ENCODE data around the gene HDAC7. TPM values are rescaled to one million over a fixed set of nuclear protein-coding genes. Genes with fewer than 3 reads are reported as not detected.

Gene HDAC7
- total RNA-seq, 1 donor from 2014 or later: 92.2 TPM

DNA sequence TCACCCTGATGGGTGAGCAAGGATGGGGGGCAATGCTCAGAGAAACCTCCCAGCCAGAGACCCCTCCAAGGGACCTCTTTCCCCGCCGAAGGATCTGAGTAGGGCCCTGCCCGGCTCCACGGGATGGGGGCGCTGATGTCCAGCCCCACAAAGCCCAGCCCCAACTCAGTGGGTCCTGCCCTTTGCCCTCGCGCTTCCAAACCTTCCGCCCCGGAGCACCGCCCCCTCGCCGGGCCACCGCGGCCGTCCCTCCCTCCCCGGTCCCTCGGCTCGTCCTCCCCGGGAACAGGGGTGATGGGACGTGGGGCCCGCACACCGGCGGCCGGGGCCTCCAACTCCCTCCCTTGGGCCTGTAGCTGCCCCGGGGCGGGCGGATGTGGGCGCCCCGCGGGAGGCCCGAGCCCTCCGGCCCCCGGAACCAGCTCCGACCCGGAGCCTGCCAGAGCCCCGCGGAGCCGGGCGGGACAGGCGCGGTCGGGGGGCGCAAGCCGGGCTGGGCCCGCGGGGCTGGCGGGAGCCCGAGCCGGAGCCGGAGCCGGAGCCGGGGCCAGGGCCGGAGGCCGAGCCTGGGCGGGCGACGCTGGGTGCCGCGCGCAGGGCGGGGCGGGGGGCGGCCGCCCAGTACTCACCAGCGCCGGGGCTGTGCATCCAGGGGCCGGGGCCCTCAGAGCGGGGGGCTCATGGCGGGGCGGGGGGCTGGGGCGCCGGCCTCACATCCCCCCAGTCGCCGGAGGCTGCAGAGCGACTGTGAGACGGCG, 386 bp downstream of the HDAC7 start:
- H3K79me2 ChIP-seq (ENCODE audit: insufficient read depth, low read length): peaks cover 59% of the 10 kb centered on the region
- Mint-ChIP-seq H3K27ac (ENCODE audit: unreplicated experiment) (peak overlapping the region; percentile 67), H3K9me3 (ENCODE audit: unreplicated experiment) (no peaks in the 10 kb centered on the region), H3K4me3 (ENCODE audit: unreplicated experiment) (peak overlapping the region; percentile 93), H3K4me1 (ENCODE audit: low read depth, unreplicated experiment) (peaks cover 53% of the 10 kb centered on the region), H3K27me3 (ENCODE audit: low read depth, unreplicated experiment) (no peaks in the 10 kb centered on the region), H3K36me3 (ENCODE audit: low read depth, unreplicated experiment) (peaks cover 2% of the 10 kb centered on the region)
- DNase-seq (ENCODE audit: low read depth) (no peak), FAIRE-seq (no peak)
- H4K20me1 ChIP-seq (ENCODE audit: insufficient read depth, low read length): peaks cover 48% of the 10 kb centered on the region
- H3K36me3 ChIP-seq (ENCODE audit: insufficient read depth, low read length): no peaks in the 10 kb centered on the region
- H3K27ac ChIP-seq (ENCODE audit: low read depth, low read length): peak overlapping the region; percentile 96
- H3K9me3 ChIP-seq (ENCODE audit: insufficient read depth, low read depth, low read length): no peaks in the 10 kb centered on the region
- H3K4me3 ChIP-seq (ENCODE audit: insufficient read depth, low read depth, low read length): peak overlapping the region; percentile 88
- TF ChIP-seq, protein P1, sequence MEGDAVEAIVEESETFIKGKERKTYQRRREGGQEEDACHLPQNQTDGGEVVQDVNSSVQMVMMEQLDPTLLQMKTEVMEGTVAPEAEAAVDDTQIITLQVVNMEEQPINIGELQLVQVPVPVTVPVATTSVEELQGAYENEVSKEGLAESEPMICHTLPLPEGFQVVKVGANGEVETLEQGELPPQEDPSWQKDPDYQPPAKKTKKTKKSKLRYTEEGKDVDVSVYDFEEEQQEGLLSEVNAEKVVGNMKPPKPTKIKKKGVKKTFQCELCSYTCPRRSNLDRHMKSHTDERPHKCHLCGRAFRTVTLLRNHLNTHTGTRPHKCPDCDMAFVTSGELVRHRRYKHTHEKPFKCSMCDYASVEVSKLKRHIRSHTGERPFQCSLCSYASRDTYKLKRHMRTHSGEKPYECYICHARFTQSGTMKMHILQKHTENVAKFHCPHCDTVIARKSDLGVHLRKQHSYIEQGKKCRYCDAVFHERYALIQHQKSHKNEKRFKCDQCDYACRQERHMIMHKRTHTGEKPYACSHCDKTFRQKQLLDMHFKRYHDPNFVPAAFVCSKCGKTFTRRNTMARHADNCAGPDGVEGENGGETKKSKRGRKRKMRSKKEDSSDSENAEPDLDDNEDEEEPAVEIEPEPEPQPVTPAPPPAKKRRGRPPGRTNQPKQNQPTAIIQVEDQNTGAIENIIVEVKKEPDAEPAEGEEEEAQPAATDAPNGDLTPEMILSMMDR (IDR thresholded peaks at IDR 0.05; ENCODE audit: insufficient read depth, low read depth, low read length): no peak
- TF ChIP-seq EZH2 (IDR thresholded peaks at IDR 0.05; ENCODE audit: insufficient read depth, low read length): no peak
- H3K4me1 ChIP-seq (ENCODE audit: insufficient read depth, low read length): peaks cover 52% of the 10 kb centered on the region
- H3K4me2 ChIP-seq (ENCODE audit: low read length): peak overlapping the region; percentile 99
- H2AFZ ChIP-seq (ENCODE audit: low read depth, low read length): no peak overlapping the region
- H3K27me3 ChIP-seq (ENCODE audit: insufficient read depth, low read length): no peaks in the 10 kb centered on the region
- H3K9ac ChIP-seq (ENCODE audit: low read length): peak overlapping the region; percentile 95

DNA sequence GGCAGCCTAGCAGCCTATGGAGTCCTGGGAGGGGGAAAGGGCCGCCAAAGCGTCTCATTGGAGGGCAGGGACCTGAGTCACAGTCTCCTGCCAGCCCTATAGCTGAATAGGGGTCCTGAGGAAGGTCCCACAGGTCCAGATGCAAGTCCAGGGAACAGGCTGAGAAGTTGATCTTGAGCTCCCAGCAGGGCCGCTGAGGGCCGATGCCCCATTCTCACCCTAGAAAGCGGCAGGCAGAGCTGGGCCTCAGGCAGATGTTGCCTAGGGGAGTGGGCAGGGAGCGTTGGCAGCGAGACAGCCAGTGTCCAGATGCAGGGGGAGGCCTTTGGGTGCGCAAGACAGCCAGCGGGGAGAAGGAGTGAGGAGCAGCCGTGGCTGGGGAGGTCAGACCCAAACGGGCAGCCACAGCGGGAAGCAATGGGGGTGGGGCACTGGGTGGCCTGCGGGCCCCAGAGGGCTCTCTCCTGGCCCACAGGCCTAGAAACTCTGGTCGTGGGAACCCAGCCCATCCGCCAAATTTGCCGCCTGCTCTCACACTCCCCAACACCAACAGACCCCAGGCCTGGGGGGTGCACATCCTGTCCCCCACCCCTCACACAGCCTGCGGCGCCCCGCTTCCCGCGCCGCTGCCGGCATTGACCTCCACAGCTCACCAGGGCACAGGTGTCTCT, 1.1 kb downstream of the HDAC7 start:
- Histone ChIP-seq H3K9ac (ENCODE audit: low read length) (peak overlapping the region; percentile 95), H3K4me2 (ENCODE audit: low read length) (peak overlapping the region; percentile 99), H3K9me3 (ENCODE audit: insufficient read depth, low read depth, low read length) (no peaks in the 10 kb centered on the region), H3K36me3 (ENCODE audit: insufficient read depth, low read length) (no peaks in the 10 kb centered on the region), H2AFZ (ENCODE audit: low read depth, low read length) (no peak overlapping the region), H3K79me2 (ENCODE audit: insufficient read depth, low read length) (peaks cover 66% of the 10 kb centered on the region), H3K4me3 (ENCODE audit: insufficient read depth, low read depth, low read length) (peak overlapping the region; percentile 88), H3K27ac (ENCODE audit: low read depth, low read length) (peak overlapping the region; percentile 96), H3K27me3 (ENCODE audit: insufficient read depth, low read length) (no peaks in the 10 kb centered on the region), H3K4me1 (ENCODE audit: insufficient read depth, low read length) (peaks cover 59% of the 10 kb centered on the region), H4K20me1 (ENCODE audit: insufficient read depth, low read length) (peaks cover 55% of the 10 kb centered on the region)
- DNase-seq (ENCODE audit: low read depth) (no peak), FAIRE-seq (no peak)
- H3K27ac Mint-ChIP-seq (ENCODE audit: unreplicated experiment): peak overlapping the region; percentile 67
- no peak for TF ChIP-seq EZH2 (IDR thresholded peaks at IDR 0.05; ENCODE audit: insufficient read depth, low read length)
- TF ChIP-seq, protein P1 (IDR thresholded peaks at IDR 0.05; ENCODE audit: insufficient read depth, low read depth, low read length): no peak
- peaks cover 2% of the 10 kb centered on the region for H3K36me3 Mint-ChIP-seq (ENCODE audit: low read depth, unreplicated experiment)
- H3K9me3 Mint-ChIP-seq (ENCODE audit: unreplicated experiment): no peaks in the 10 kb centered on the region
- H3K27me3 Mint-ChIP-seq (ENCODE audit: low read depth, unreplicated experiment): no peaks in the 10 kb centered on the region
- H3K4me1 Mint-ChIP-seq (ENCODE audit: low read depth, unreplicated experiment): peaks cover 54% of the 10 kb centered on the region
- peak overlapping the region; percentile 93 for H3K4me3 Mint-ChIP-seq (ENCODE audit: unreplicated experiment)

All from astrocyte (in vitro differentiated cells and primary cell).